Fibroblast of lung (primary cell): Measurements from ENCODE around the gene CAB39L. TPM values are rescaled to one million over a fixed set of nuclear protein-coding genes. Genes with fewer than 3 reads are reported as not detected.

Source experiments
- DNase-seq, 2 donors: peaks; one replicate each; pipeline versions ENCODE4 v3.0.0 to v3.0.0-alpha.2; 2010; ENCODE audit warnings: low read depth in 2 of 2
- H2AFZ ChIP-seq: 2 replicates; pipeline ENCODE4 v1.5.1; 2012; ENCODE audit warnings: low read length, control low read depth, inconsistent platforms
- H3K27ac ChIP-seq: 2 replicates; pipeline ENCODE4 v1.5.1; 2011; ENCODE audit warnings: low read length, control low read depth; ENCODE audit not compliant: insufficient read depth
- H3K27me3 ChIP-seq: 2 replicates; pipeline ENCODE4 v1.5.1; 2011; ENCODE audit warnings: mild to moderate bottlenecking, low read length; ENCODE audit not compliant: control insufficient read depth, insufficient read depth
- H3K36me3 ChIP-seq: 2 replicates; pipeline ENCODE4 v1.5.1; 2011; ENCODE audit warnings: low read length; ENCODE audit not compliant: control insufficient read depth, insufficient read depth
- H3K4me1 ChIP-seq: 2 replicates; pipeline ENCODE4 v1.5.1; 2011; ENCODE audit warnings: low read length; ENCODE audit not compliant: control insufficient read depth, insufficient read depth; ENCODE audit errors: extremely low read depth
- H3K4me2 ChIP-seq: 2 replicates; pipeline ENCODE4 v1.5.1; 2011; ENCODE audit warnings: low read length, control low read depth; ENCODE audit not compliant: insufficient read depth; ENCODE audit errors: extremely low read depth
- H3K4me3 ChIP-seq, 4 experiments: fragments of 200-600 bp in 1 of 4; sonication (generic) in 1 of 4; replicated peaks in 1 of 4; 2 replicates each; pipeline ENCODE4 v1.5.1; 2011 to 2016; ENCODE audit warnings: low read length in 4 of 4, low read depth in 3 of 4, mild to moderate bottlenecking in 3 of 4, control low read depth in 2 of 4, inconsistent platforms in 1 of 4, mixed read lengths in 1 of 4; ENCODE audit not compliant: insufficient read depth in 1 of 4; ENCODE audit errors: control extremely low read depth in 1 of 4
- H3K79me2 ChIP-seq: 2 replicates; pipeline ENCODE4 v1.5.1; 2012; ENCODE audit warnings: mild to moderate bottlenecking, low read length, inconsistent platforms; ENCODE audit not compliant: control insufficient read depth, insufficient read depth
- H3K9ac ChIP-seq: 2 replicates; pipeline ENCODE4 v1.5.1; 2011; ENCODE audit warnings: mild to moderate bottlenecking, low read length, control low read depth; ENCODE audit not compliant: insufficient read depth
- H3K9me3 ChIP-seq: 2 replicates; pipeline ENCODE4 v1.5.1; 2012; ENCODE audit warnings: low read depth, low read length; ENCODE audit not compliant: control insufficient read depth, insufficient read depth
- H4K20me1 ChIP-seq: 2 replicates; pipeline ENCODE4 v1.5.1; 2011; ENCODE audit warnings: low read length; ENCODE audit not compliant: control insufficient read depth, insufficient read depth; ENCODE audit errors: extremely low read depth
- CTCF ChIP-seq, 2 donors: IDR thresholded peaks in 1 of 2; conservative IDR thresholded peaks in 1 of 2; 1 replicate in 1 of 2; 2 replicates in 1 of 2; pipeline ENCODE4 v1.5.1; 2011 to 2012; ENCODE audit warnings: low read length in 2 of 2, control low read depth in 1 of 2, inconsistent platforms in 1 of 2, low read depth in 1 of 2, mild to moderate bottlenecking in 1 of 2
- EZH2 ChIP-seq: IDR thresholded peaks from 2 replicates; pipeline ENCODE4 v1.5.1; 2012; ENCODE audit warnings: low read length, control low read depth, mild to moderate bottlenecking; ENCODE audit errors: missing control alignments
- polyA plus RNA-seq, 2 donors: library from polyadenylated mRNA; depleted of rRNA in 1 of 2; stranded (reverse) in 1 of 2; unstranded in 1 of 2; fragments of >200 nt; gene quantifications; 2 replicates each; pipeline ENCODE4 v1.2.1, GENCODE V29; 2011 to 2012; ENCODE audit warnings: missing spikeins in 1 of 2
- total RNA-seq: library from RNA; depleted of rRNA; stranded (reverse); fragments of >200 nt; gene quantifications from 2 replicates; pipeline ENCODE4 v1.2.1, GENCODE V29; 2014

CAB39L gene
- total and polyA plus RNA-seq, 2 donors (not counting 1 experiment from before 2014, with no cell fraction given): 9.4 to 13.0 TPM

GRCh38 chr13:49407068-49407467 lies 36.8 kb downstream of the CAB39L start:
- Histone ChIP-seq H3K9ac (no peak overlapping the region), H3K79me2 (no peaks in the 10 kb centered on the region), H3K27ac (no peak overlapping the region), H3K4me1 (no peaks in the 10 kb centered on the region), H3K27me3 (no peaks in the 10 kb centered on the region), H4K20me1 (no peaks in the 10 kb centered on the region), H3K4me3 (no peak overlapping the region), H3K36me3 (no peaks in the 10 kb centered on the region), H2AFZ (no peak overlapping the region), H3K9me3 (no peaks in the 10 kb centered on the region), H3K4me2 (no peak overlapping the region)
- TF ChIP-seq EZH2 (no peak), CTCF (conservative IDR thresholded peaks at IDR 0.05 in 1 of 2, IDR thresholded peaks at IDR 0.05 in 1 of 2; ENCODE audit: low read depth in 1 of 2, low read length in 2 of 2) (no peak)
- DNase-seq: no peak

- Histone ChIP-seq H3K4me2 (no peak overlapping the region), H3K4me3 (no peak overlapping the region), H3K79me2 (no peaks in the 10 kb centered on the region), H3K9me3 (no peaks in the 10 kb centered on the region), H3K9ac (no peak overlapping the region), H4K20me1 (no peaks in the 10 kb centered on the region), H3K36me3 (no peaks in the 10 kb centered on the region), H3K27ac (no peak overlapping the region), H3K27me3 (no peaks in the 10 kb centered on the region), H3K4me1 (no peaks in the 10 kb centered on the region), H2AFZ (no peak overlapping the region)
- TF ChIP-seq CTCF (conservative IDR thresholded peaks at IDR 0.05 in 1 of 2, IDR thresholded peaks at IDR 0.05 in 1 of 2; ENCODE audit: low read depth in 1 of 2, low read length in 2 of 2) (no peak), EZH2 (no peak)
- no peak for DNase-seq
Observed at GRCh38 chr13:49404703-49405020, 39.2 kb downstream of the CAB39L start.

GRCh38 chr13:49403996-49404702 lies 39.7 kb downstream of the CAB39L start:
- Histone ChIP-seq H3K4me2 (no peak overlapping the region), H3K9ac (no peak overlapping the region), H3K9me3 (no peaks in the 10 kb centered on the region), H3K4me1 (no peaks in the 10 kb centered on the region), H3K27ac (no peak overlapping the region), H3K4me3 (no peak overlapping the region), H3K79me2 (no peaks in the 10 kb centered on the region), H3K27me3 (no peaks in the 10 kb centered on the region), H4K20me1 (no peaks in the 10 kb centered on the region), H3K36me3 (no peaks in the 10 kb centered on the region), H2AFZ (no peak overlapping the region)
- DNase-seq: no peak
- TF ChIP-seq EZH2: no peak
